GM12891 (cell line): ENCODE results near the gene XXYLT1.

ENCODE experiments used
- PAX5 ChIP-seq: IDR thresholded peaks from 2 replicates; pipeline ENCODE4 v1.6.1; 2011; ENCODE audit warnings: low read length, moderate library complexity, mild to moderate bottlenecking; ENCODE audit not compliant: insufficient read depth, severe bottlenecking
- POLR2A ChIP-seq: IDR thresholded peaks from 2 replicates; pipeline ENCODE4 v1.6.1; 2011; ENCODE audit warnings: low read depth, low read length, control low read depth
- POLR2AphosphoS5 ChIP-seq: IDR thresholded peaks from 2 replicates; pipeline ENCODE4 v1.6.1; 2011; ENCODE audit warnings: low read depth, low read length, control low read depth
- POU2F2 ChIP-seq: IDR thresholded peaks from 2 replicates; pipeline ENCODE4 v1.6.1; 2011; ENCODE audit warnings: low read depth, mild to moderate bottlenecking, control low read depth, low read length, moderate library complexity
- SPI1 ChIP-seq: IDR thresholded peaks from 2 replicates; pipeline ENCODE4 v1.6.1; 2011; ENCODE audit warnings: low read depth, low read length, control low read depth
- TAF1 ChIP-seq: IDR thresholded peaks from 2 replicates; pipeline ENCODE4 v1.6.1; 2011; ENCODE audit warnings: low read depth, low read length, control low read depth

GRCh38 chr3:195104340-195104739, 166.6 kb downstream of the XXYLT1 start:
- TF ChIP-seq POLR2AphosphoS5 (no peak), POLR2A (no peak), TAF1 (no peak), POU2F2 (no peak), SPI1 (no peak), PAX5 (no peak)
